ENCODE results near the gene SATB1.

- no peak for TF ChIP-seq CBX5 (IDR thresholded peaks at IDR 0.05; ENCODE audit: low read depth, low read length)
- TF ChIP-seq TAF1 (IDR thresholded peaks at IDR 0.05; ENCODE audit: low read depth, low read length) = no peak
- TF ChIP-seq SRF (IDR thresholded peaks at IDR 0.05; ENCODE audit: low read depth, low read length) = no peak
- no peak for TF ChIP-seq SP1 (IDR thresholded peaks at IDR 0.05; ENCODE audit: low read depth, low read length)
- TF ChIP-seq, protein P1, sequence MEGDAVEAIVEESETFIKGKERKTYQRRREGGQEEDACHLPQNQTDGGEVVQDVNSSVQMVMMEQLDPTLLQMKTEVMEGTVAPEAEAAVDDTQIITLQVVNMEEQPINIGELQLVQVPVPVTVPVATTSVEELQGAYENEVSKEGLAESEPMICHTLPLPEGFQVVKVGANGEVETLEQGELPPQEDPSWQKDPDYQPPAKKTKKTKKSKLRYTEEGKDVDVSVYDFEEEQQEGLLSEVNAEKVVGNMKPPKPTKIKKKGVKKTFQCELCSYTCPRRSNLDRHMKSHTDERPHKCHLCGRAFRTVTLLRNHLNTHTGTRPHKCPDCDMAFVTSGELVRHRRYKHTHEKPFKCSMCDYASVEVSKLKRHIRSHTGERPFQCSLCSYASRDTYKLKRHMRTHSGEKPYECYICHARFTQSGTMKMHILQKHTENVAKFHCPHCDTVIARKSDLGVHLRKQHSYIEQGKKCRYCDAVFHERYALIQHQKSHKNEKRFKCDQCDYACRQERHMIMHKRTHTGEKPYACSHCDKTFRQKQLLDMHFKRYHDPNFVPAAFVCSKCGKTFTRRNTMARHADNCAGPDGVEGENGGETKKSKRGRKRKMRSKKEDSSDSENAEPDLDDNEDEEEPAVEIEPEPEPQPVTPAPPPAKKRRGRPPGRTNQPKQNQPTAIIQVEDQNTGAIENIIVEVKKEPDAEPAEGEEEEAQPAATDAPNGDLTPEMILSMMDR (IDR thresholded peaks at IDR 0.05; ENCODE audit: control extremely low read depth in 1 of 3, insufficient read depth in 1 of 3, low read depth in 1 of 3, low read length in 3 of 3) = no peak
- no peak for TF ChIP-seq TAF7 (optimal IDR thresholded peaks at IDR 0.05; ENCODE audit: borderline replicate concordance, low read depth, low read length)
- TF ChIP-seq ATF2 (IDR thresholded peaks at IDR 0.05; ENCODE audit: low read length) = no peak
- no peak for TF ChIP-seq HDAC6 (IDR thresholded peaks at IDR 0.05; ENCODE audit: low read depth, low read length)
- TF ChIP-seq, protein P2, sequence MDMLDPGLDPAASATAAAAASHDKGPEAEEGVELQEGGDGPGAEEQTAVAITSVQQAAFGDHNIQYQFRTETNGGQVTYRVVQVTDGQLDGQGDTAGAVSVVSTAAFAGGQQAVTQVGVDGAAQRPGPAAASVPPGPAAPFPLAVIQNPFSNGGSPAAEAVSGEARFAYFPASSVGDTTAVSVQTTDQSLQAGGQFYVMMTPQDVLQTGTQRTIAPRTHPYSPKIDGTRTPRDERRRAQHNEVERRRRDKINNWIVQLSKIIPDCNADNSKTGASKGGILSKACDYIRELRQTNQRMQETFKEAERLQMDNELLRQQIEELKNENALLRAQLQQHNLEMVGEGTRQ (IDR thresholded peaks at IDR 0.05; ENCODE audit: low read length) = no peak
- TF ChIP-seq ZNF274 (IDR thresholded peaks at IDR 0.05; ENCODE audit: borderline replicate concordance, extremely low read depth, low read length) = no peak
- no peak for TF ChIP-seq CEBPB (IDR thresholded peaks at IDR 0.05; ENCODE audit: low read depth, low read length)
- TF ChIP-seq SP2 (IDR thresholded peaks at IDR 0.05; ENCODE audit: low read length) = no peak
- no peak for TF ChIP-seq POLR2A (IDR thresholded peaks at IDR 0.05; ENCODE audit: control extremely low read depth in 1 of 2, low read depth in 2 of 2, low read length in 2 of 2)
- no peak for TF ChIP-seq RAD21 (IDR thresholded peaks at IDR 0.05 in 1 of 2, conservative IDR thresholded peaks at IDR 0.05 in 1 of 2; ENCODE audit: low read depth in 2 of 2, low read length in 2 of 2)
Observed at GRCh38 chr3:18376682-18377081, 48.5 kb downstream of the SATB1 start.

Data from H1 (cell line).